Endothelial cell of umbilical vein (primary cell): ENCODE results near the gene GPATCH4. TPM values are rescaled to one million over a fixed set of nuclear protein-coding genes. Genes with fewer than 3 reads are reported as not detected.

Source experiments
- BruUV-seq: library from RNA; stranded (reverse); fragments of 400-500 nt; replicated peaks from 2 replicates; lab custom pipeline; 2021; lab: Mats Ljungman, UMichigan
- CTCF ChIA-PET: fragments of 300-600, 350-600 bp; sonication (Branson Sonifier 250); formaldehyde crosslinking; loops from one replicate; lab custom pipeline; 2021; ENCODE audit warnings: antibody characterized with exemption, inconsistent platforms; lab: Charles Lee
- POLR2A ChIA-PET: fragments of 300-600, 350-600 bp; sonication (Branson Sonifier 250); formaldehyde crosslinking; loops from one replicate; lab custom pipeline; 2021; ENCODE audit warnings: antibody characterized with exemption, inconsistent platforms; lab: Charles Lee
- DNase-seq: peaks from one replicate; pipeline ENCODE4 v3.0.0-alpha.2; 2011; ENCODE audit warnings: low read depth, low spot score
- FAIRE-seq: peaks from 2 replicates; lab custom pipeline; 2011; peaks lifted over from hg19 to GRCh38; lab: Jason Lieb, UNC
- H2AFZ ChIP-seq: 2 replicates; pipeline ENCODE4 v1.6.0; 2012; ENCODE audit warnings: low read depth, low read length, control low read depth, inconsistent platforms
- H3K27ac ChIP-seq: 2 replicates; pipeline ENCODE4 v1.5.1; 2011; ENCODE audit warnings: low read depth, mild to moderate bottlenecking, control low read depth, low read length, moderate library complexity; ENCODE audit not compliant: insufficient read depth
- H3K27me3 ChIP-seq, 2 experiments: 2 replicates each; pipeline versions ENCODE4 v1.6.0 to v1.6.1; 2011; ENCODE audit warnings: low read length in 2 of 2, mixed read lengths in 1 of 2; ENCODE audit not compliant: control insufficient read depth in 2 of 2, insufficient read depth in 2 of 2
- H3K36me3 ChIP-seq, 2 experiments: 2 replicates in 1 of 2; 3 replicates in 1 of 2; pipeline ENCODE4 v1.5.1; 2011; ENCODE audit warnings: low read length in 2 of 2, mild to moderate bottlenecking in 1 of 2, moderate library complexity in 1 of 2; ENCODE audit not compliant: control insufficient read depth in 2 of 2, insufficient read depth in 2 of 2; ENCODE audit errors: extremely low read depth in 1 of 2
- H3K4me1 ChIP-seq: 3 replicates; pipeline ENCODE4 v1.5.1; 2011; ENCODE audit warnings: mild to moderate bottlenecking, low read length; ENCODE audit not compliant: control insufficient read depth, insufficient read depth; ENCODE audit errors: extremely low read depth
- H3K4me2 ChIP-seq: 2 replicates; pipeline ENCODE4 v1.6.1; 2011; ENCODE audit warnings: low read length, control low read depth, mixed read lengths; ENCODE audit not compliant: insufficient read depth
- H3K4me3 ChIP-seq, 3 experiments: fragments of 200-600 bp in 1 of 3; sonication (generic), shearing (Covaris generic) in 1 of 3; replicated peaks in 1 of 3; 2 replicates each; pipeline ENCODE4 v1.5.1; 2011 to 2016; ENCODE audit warnings: control low read depth in 3 of 3, low read length in 3 of 3, mild to moderate bottlenecking in 2 of 3, inconsistent platforms in 1 of 3, low read depth in 1 of 3, moderate library complexity in 1 of 3; ENCODE audit not compliant: insufficient read depth in 1 of 3
- H3K79me2 ChIP-seq: 2 replicates; pipeline ENCODE4 v1.6.0; 2012; ENCODE audit warnings: low read length, inconsistent platforms; ENCODE audit not compliant: control insufficient read depth, insufficient read depth
- H3K9ac ChIP-seq: replicated peaks from 2 replicates; pipeline ENCODE3; 2011; ENCODE audit warnings: low read length, control low read depth; ENCODE audit not compliant: insufficient read depth; ENCODE audit errors: extremely low read depth
- H3K9me1 ChIP-seq: replicated peaks from 3 replicates; pipeline ENCODE4 v1.6.0; 2011; ENCODE audit warnings: mild to moderate bottlenecking, low read length; ENCODE audit not compliant: control insufficient read depth, insufficient read depth; ENCODE audit errors: extremely low read depth
- H3K9me3 ChIP-seq: replicated peaks from 2 replicates; pipeline ENCODE4 v1.5.1; 2012; ENCODE audit warnings: low read length, inconsistent platforms; ENCODE audit not compliant: control insufficient read depth, insufficient read depth
- H4K20me1 ChIP-seq: replicated peaks from 2 replicates; pipeline ENCODE3; 2011; ENCODE audit warnings: mild to moderate bottlenecking, low read length; ENCODE audit not compliant: control insufficient read depth, insufficient read depth; ENCODE audit errors: extremely low read depth
- CTCF ChIP-seq, 2 donors: IDR thresholded peaks; 1 replicate in 1 of 2; 2 replicates in 1 of 2; pipeline ENCODE4 v1.5.1; 2011; ENCODE audit warnings: low read length in 2 of 2, mild to moderate bottlenecking in 2 of 2, moderate library complexity in 2 of 2, control low read depth in 1 of 2, inconsistent platforms in 1 of 2, low read depth in 1 of 2; ENCODE audit not compliant: insufficient read depth in 1 of 2; ENCODE audit errors: extremely low read depth in 1 of 2
- JUN ChIP-seq: IDR thresholded peaks from 2 replicates; pipeline ENCODE4 v1.6.1; 2011; ENCODE audit warnings: borderline replicate concordance, low read depth; ENCODE audit not compliant: insufficient read length, insufficient read depth
- MYC ChIP-seq: IDR thresholded peaks from one replicate; pipeline ENCODE4 v1.6.1; 2011; ENCODE audit warnings: mild to moderate bottlenecking, low read depth, low read length
- POLR2AphosphoS5 ChIP-seq: IDR thresholded peaks from 2 replicates; pipeline ENCODE4 v1.6.1; 2012; ENCODE audit warnings: low read depth, mild to moderate bottlenecking, control low read depth, low read length, moderate library complexity; ENCODE audit not compliant: insufficient read depth
- dilution Hi-C: fragments of 300-500 bp; cut with MboI; formaldehyde crosslinking; loops from one replicate; pipeline ENCODE4 v1.15.0; 2019; ENCODE audit warnings: low sequenced_read_pairs; ENCODE audit not compliant: extremely low pct_ligation_motif_present
- intact Hi-C: fragments of 100-400 bp; cut with micrococcal nuclease; formaldehyde crosslinking; loops from one replicate; pipeline ENCODE4 v1.10.0; 2022
- polyA plus RNA-seq, 4 experiments: library from polyadenylated mRNA; depleted of rRNA in 3 of 4; stranded (reverse) in 3 of 4; unstranded in 1 of 4; fragments of >200 nt; gene quantifications; 2 replicates each; pipeline versions ENCODE4 v1.2.1 to v1.2.3, GENCODE V29; 2011 to 2012; ENCODE audit warnings: missing spikeins in 1 of 4
- total RNA-seq: library from RNA; stranded (reverse); gene quantifications from 2 replicates; pipeline ENCODE4 v1.2.3, GENCODE V29; 2021

The GPATCH4 gene
- total and polyA plus RNA-seq, 2 donors (not counting 3 experiments of a cell fraction or from before 2014, with no cell fraction given): 22.4 to 29.2 TPM

GRCh38 chr1:156627313-156627880, 26.1 kb upstream of the GPATCH4 start:
- intact Hi-C loops (loop anchor here (1.0 to 5.0 kb wide), 4 partner anchors 51 to 300 kb away; partner anchors contain the start of gene PEAR1), dilution Hi-C loops (no loop called here)
- Histone ChIP-seq H3K36me3 (no peaks in the 10 kb centered on the region), H3K4me1 (peaks cover 10% of the 10 kb centered on the region), H3K9me1 (no peaks in the 10 kb centered on the region), H3K9ac (no peak overlapping the region), H3K79me2 (no peaks in the 10 kb centered on the region), H3K27ac (no peak overlapping the region), H3K4me2 (no peak overlapping the region), H4K20me1 (no peaks in the 10 kb centered on the region), H3K27me3 (peaks cover 35 to 43% of the 10 kb centered on the region in 2 experiments), H3K9me3 (no peaks in the 10 kb centered on the region), H3K4me3 (no peak overlapping the region), H2AFZ (no peak overlapping the region)
- TF ChIP-seq CTCF (IDR thresholded peaks at IDR 0.05; ENCODE audit: extremely low read depth in 1 of 2, insufficient read depth in 1 of 2, low read depth in 1 of 2, low read length in 2 of 2) (peak; percentile 59 to 80), JUN (no peak), POLR2AphosphoS5 (no peak), MYC (no peak)
- POLR2A ChIA-PET: interaction anchor here (1.0 kb wide), 1 partner anchor 31 kb away, joined by 8 read pairs; no protein-coding TSS in a partner anchor
- FAIRE-seq: peak; percentile 73
- DNase-seq: peak; percentile 57
- CTCF ChIA-PET: interaction anchor here (0.6 to 13.8 kb wide), 27 partner anchors 9 to 242 kb away, joined by 3 to 237 read pairs (median 7); partner anchors contain the start of genes BCAN, CRABP2, ISG20L2 and METTL25B
- no TSS peak for BruUV-seq
